PC-3 (cell line): ENCODE results near the gene COX10. TPM values are rescaled to one million over a fixed set of nuclear protein-coding genes. Genes with fewer than 3 reads are reported as not detected.
A peak's percentile ranks its signal among the peaks of the same experiment; 100 is the strongest.

Experiments
- ATAC-seq: fragments of 200-7000 bp; cut with Tn5 transposase; 2 replicates; pipeline ENCODE4 v1.9.1; 2020; ENCODE audit warnings: mild to moderate bottlenecking, moderate library complexity
- BruUV-seq: library from RNA; stranded (reverse); fragments of 400-500 nt; replicated peaks from 2 replicates; lab custom pipeline; 2021; lab: Mats Ljungman, UMichigan
- CTCF ChIA-PET: fragments of 300-600 bp; sonication (Branson Sonifier 250); formaldehyde crosslinking; loops from one replicate; lab custom pipeline; 2022; ENCODE audit warnings: antibody characterized with exemption; lab: Charles Lee
- POLR2A ChIA-PET: fragments of 300-600 bp; sonication (Branson Sonifier 250); formaldehyde crosslinking; loops from one replicate; lab custom pipeline; 2022; ENCODE audit warnings: antibody characterized with exemption; ENCODE audit not compliant: unreplicated experiment; lab: Charles Lee
- DNase-seq: peaks from one replicate; pipeline ENCODE4 v3.0.0-alpha.2; 2015
- H2AFZ ChIP-seq: fragments of 300-600 bp; sonication (generic); 2 replicates; pipeline ENCODE4 v1.6.0; 2016; ENCODE audit warnings: antibody characterized with exemption, low read length
- H3F3A ChIP-seq: fragments of 300-600 bp; sonication (generic); one replicate; pipeline ENCODE4 v1.6.0; 2017; ENCODE audit warnings: antibody characterized with exemption, low read length, control low read depth, mild to moderate bottlenecking; ENCODE audit not compliant: unreplicated experiment
- H3K27ac ChIP-seq: fragments of 300-600 bp; sonication (generic); 2 replicates; pipeline ENCODE4 v1.5.1; 2016; ENCODE audit warnings: mild to moderate bottlenecking, low read length
- H3K27me3 ChIP-seq: fragments of 300-600 bp; sonication (generic); 2 replicates; pipeline ENCODE4 v1.6.1; 2016; ENCODE audit warnings: low read length, mixed read lengths
- H3K36me3 ChIP-seq: fragments of 300-600 bp; sonication (generic); 2 replicates; pipeline ENCODE4 v1.6.1; 2016; ENCODE audit warnings: low read depth, mixed run types, low read length, mixed read lengths
- H3K4me1 ChIP-seq: fragments of 300-600 bp; sonication (generic); 2 replicates; pipeline ENCODE4 v1.5.1; 2016; ENCODE audit warnings: low read length; ENCODE audit not compliant: insufficient read depth
- H3K4me2 ChIP-seq: fragments of 300-600 bp; sonication (generic); 2 replicates; pipeline ENCODE4 v1.6.0; 2016; ENCODE audit warnings: low read length
- H3K4me3 ChIP-seq: fragments of 300-600 bp; sonication (generic); 2 replicates; pipeline ENCODE4 v1.5.1; 2016; ENCODE audit warnings: mild to moderate bottlenecking, low read length, mixed read lengths
- H3K79me2 ChIP-seq: fragments of 300-600 bp; sonication (generic); 2 replicates; pipeline ENCODE4 v1.6.1; 2017; ENCODE audit warnings: low read length, mixed read lengths
- H3K9ac ChIP-seq: fragments of 300-600 bp; sonication (generic); 2 replicates; pipeline ENCODE4 v1.6.0; 2016; ENCODE audit warnings: mild to moderate bottlenecking, low read length
- H3K9me2 ChIP-seq: fragments of 300-600 bp; sonication (generic); replicated peaks from 2 replicates; pipeline ENCODE4 v1.6.1; 2016; ENCODE audit warnings: mixed run types, low read length, mixed read lengths
- H3K9me3 ChIP-seq: fragments of 300-600 bp; sonication (generic); 2 replicates; pipeline ENCODE4 v1.6.1; 2016; ENCODE audit warnings: low read length, mixed read lengths
- H4K20me1 ChIP-seq: fragments of 300-600 bp; sonication (generic); 2 replicates; pipeline ENCODE4 v1.6.1; 2016; ENCODE audit warnings: low read length, mixed read lengths
- EZH2 ChIP-seq: fragments of 300-600 bp; sonication (generic); IDR thresholded peaks from one replicate; pipeline ENCODE4 v1.6.1; 2017; ENCODE audit warnings: antibody characterized with exemption, mild to moderate bottlenecking, low read length; ENCODE audit not compliant: unreplicated experiment
- EZH2phosphoT487 ChIP-seq: fragments of 300-600 bp; sonication (generic); IDR thresholded peaks from 2 replicates; pipeline ENCODE4 v1.6.1; 2018; ENCODE audit warnings: mild to moderate bottlenecking, antibody characterized with exemption, low read length, borderline replicate concordance
- intact Hi-C: fragments of 100-400 bp; cut with micrococcal nuclease; formaldehyde crosslinking; loops from 2 replicates; pipeline ENCODE4 v1.9.0; 2023
- total RNA-seq: library from RNA; depleted of rRNA; stranded (reverse); fragments of >200 nt; gene quantifications from 2 replicates; pipeline ENCODE4 v1.2.3, GENCODE V29; 2014
- TF ChIP-seq, protein P1 (sequence below): fragments of 300-600 bp; sonication (generic); conservative IDR thresholded peaks from 2 replicates; pipeline ENCODE4 v1.5.1; 2017; ENCODE audit warnings: antibody characterized with exemption, low read depth, mild to moderate bottlenecking, low read length

COX10 gene
- total RNA-seq, 1 experiment from 2014 or later: 34.7 TPM

DNA sequence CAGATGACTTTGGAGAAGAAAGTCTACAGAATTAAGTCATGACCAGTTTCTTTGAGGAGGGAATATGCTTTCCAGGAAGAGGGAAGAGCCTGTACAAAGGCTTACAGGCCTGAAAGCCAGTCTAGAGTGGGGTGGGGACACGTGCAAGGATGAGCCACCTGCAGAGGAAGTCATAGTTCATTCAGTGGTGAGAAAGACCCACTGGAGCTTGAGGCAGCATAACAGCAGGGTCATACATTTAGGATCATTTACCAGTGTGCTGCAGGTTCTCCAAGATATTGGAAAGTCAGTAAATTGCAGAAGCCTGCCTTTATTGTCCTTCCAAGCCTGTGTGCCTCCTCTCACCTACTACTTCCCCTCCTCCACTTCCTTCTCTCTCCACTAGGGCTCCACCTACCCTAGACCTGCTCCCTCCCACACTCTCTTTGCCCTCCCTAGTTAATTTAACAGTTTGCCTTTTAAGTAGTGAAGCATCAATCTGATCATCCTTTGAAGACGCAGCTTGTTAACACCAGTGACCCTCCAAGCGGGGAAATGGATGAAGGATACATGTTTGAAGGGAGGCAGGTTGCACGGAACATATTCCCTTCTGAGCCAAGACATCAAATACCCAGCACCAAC is 127.2 kb downstream of the COX10 start:
- CTCF ChIA-PET: no interaction called here

DNA sequence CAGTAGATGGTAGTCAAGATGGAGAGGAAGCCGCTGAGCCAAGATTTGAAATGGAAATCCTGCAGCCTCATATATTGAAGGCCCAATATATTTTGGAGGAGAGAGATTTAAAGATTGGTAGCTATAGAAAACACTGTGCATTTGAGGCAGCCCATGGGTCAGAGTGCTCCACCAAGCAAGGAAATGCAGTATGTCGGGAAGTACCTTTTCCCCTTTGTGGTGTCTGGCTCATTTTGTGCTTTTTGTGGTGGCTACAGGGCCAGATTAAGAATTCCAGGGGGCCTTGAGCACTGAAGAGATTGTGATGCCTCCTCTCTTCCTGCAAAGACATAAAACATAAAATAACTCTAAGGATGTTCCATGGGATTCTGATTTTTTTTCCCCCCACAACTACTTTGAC is 127.8 kb downstream of the COX10 start:
- Histone ChIP-seq H3K4me3 (no peak overlapping the region), H3F3A (no peaks in the 10 kb centered on the region), H2AFZ (no peak overlapping the region), H3K36me3 (peaks cover 3% of the 10 kb centered on the region; the same call in 1 of the 2 replicates), H3K27me3 (no peaks in the 10 kb centered on the region), H3K9ac (no peak overlapping the region), H3K4me1 (no peaks in the 10 kb centered on the region), H4K20me1 (no peaks in the 10 kb centered on the region), H3K27ac (no peak overlapping the region), H3K9me3 (no peaks in the 10 kb centered on the region), H3K4me2 (no peak overlapping the region), H3K79me2 (no peaks in the 10 kb centered on the region), H3K9me2 (no peaks in the 10 kb centered on the region)
- ChIA-PET POLR2A (no interaction called here), CTCF (no interaction called here)
- BruUV-seq: no TSS peak
- ATAC-seq (no peak), DNase-seq (no peak)
- TF ChIP-seq, protein P1, sequence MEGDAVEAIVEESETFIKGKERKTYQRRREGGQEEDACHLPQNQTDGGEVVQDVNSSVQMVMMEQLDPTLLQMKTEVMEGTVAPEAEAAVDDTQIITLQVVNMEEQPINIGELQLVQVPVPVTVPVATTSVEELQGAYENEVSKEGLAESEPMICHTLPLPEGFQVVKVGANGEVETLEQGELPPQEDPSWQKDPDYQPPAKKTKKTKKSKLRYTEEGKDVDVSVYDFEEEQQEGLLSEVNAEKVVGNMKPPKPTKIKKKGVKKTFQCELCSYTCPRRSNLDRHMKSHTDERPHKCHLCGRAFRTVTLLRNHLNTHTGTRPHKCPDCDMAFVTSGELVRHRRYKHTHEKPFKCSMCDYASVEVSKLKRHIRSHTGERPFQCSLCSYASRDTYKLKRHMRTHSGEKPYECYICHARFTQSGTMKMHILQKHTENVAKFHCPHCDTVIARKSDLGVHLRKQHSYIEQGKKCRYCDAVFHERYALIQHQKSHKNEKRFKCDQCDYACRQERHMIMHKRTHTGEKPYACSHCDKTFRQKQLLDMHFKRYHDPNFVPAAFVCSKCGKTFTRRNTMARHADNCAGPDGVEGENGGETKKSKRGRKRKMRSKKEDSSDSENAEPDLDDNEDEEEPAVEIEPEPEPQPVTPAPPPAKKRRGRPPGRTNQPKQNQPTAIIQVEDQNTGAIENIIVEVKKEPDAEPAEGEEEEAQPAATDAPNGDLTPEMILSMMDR: no peak
- TF ChIP-seq EZH2 (no peak), EZH2phosphoT487 (no peak)
- intact Hi-C loops: no loop called here

More for the DNA sequence above, 127.2 kb downstream of the COX10 start:
- H3K9ac ChIP-seq: no peak overlapping the region
- H3K79me2 ChIP-seq: no peaks in the 10 kb centered on the region
- intact Hi-C loops: no loop called here
- H3F3A ChIP-seq: no peaks in the 10 kb centered on the region
- H4K20me1 ChIP-seq: no peaks in the 10 kb centered on the region
- H3K9me3 ChIP-seq: no peaks in the 10 kb centered on the region
- H3K27ac ChIP-seq: no peak overlapping the region
- no peak for ATAC-seq
- no peak overlapping the region for H3K4me3 ChIP-seq
- TF ChIP-seq EZH2phosphoT487: no peak
- no peak for TF ChIP-seq EZH2
- TF ChIP-seq, protein P1: peak; percentile 51
- H3K27me3 ChIP-seq: no peaks in the 10 kb centered on the region
- no peak overlapping the region for H2AFZ ChIP-seq
- no peak overlapping the region for H3K4me2 ChIP-seq
- peaks cover 3% of the 10 kb centered on the region; the same call in 1 of the 2 replicates for H3K36me3 ChIP-seq
- no peak for DNase-seq
- POLR2A ChIA-PET: no interaction called here
- no peaks in the 10 kb centered on the region for H3K4me1 ChIP-seq
- no peaks in the 10 kb centered on the region for H3K9me2 ChIP-seq
- BruUV-seq: no TSS peak

GRCh38 chr17:14197586-14197985 is 128.3 kb downstream of the COX10 start:
- POLR2A ChIA-PET: no interaction called here
- H4K20me1 ChIP-seq: no peaks in the 10 kb centered on the region
- no peak for ATAC-seq

More at GRCh38 chr17:14197586-14197985, 128.3 kb downstream of the COX10 start:
- Histone ChIP-seq H3K4me1 (no peaks in the 10 kb centered on the region), H3K9me2 (no peaks in the 10 kb centered on the region), H3K36me3 (peaks cover 3% of the 10 kb centered on the region; the same call in 1 of the 2 replicates), H3K27ac (no peak overlapping the region), H3K27me3 (no peaks in the 10 kb centered on the region), H3K9ac (no peak overlapping the region), H3F3A (no peaks in the 10 kb centered on the region), H2AFZ (no peak overlapping the region), H3K79me2 (no peaks in the 10 kb centered on the region), H3K9me3 (no peaks in the 10 kb centered on the region), H3K4me2 (no peak overlapping the region), H3K4me3 (no peak overlapping the region)
- intact Hi-C loops: no loop called here
- TF ChIP-seq EZH2phosphoT487: no peak
- no peak for TF ChIP-seq EZH2
- TF ChIP-seq, protein P1: no peak
- CTCF ChIA-PET: no interaction called here
- no peak for DNase-seq
- no TSS peak for BruUV-seq
